Heart left ventricle (tissue), 16 donors: Measurements from ENCODE around the gene CDC34. TPM values are rescaled to one million over a fixed set of nuclear protein-coding genes. Genes with fewer than 3 reads are reported as not detected.

Experiments used
- ATAC-seq, 4 donors: fragments of 200-7000 bp; cut with Tn5 transposase; one replicate each; pipeline ENCODE4 v1.9.1; 2020 to 2022; ENCODE audit warnings: moderate library complexity in 4 of 4, mild to moderate bottlenecking in 3 of 4, moderate number of reproducible peaks in 1 of 4
- DNase-seq, 5 donors: peaks; one replicate each; pipeline ENCODE4 v3.0.0-alpha.2; 2020
- H3K27ac ChIP-seq, 12 donors: fragments of 200-600 bp; sonication (generic) in 4 of 12; one replicate each; pipeline versions ENCODE4 v1.5.0 to v1.8.0; 2016 to 2022; ENCODE audit warnings: mild to moderate bottlenecking in 2 of 12
- H3K27me3 ChIP-seq, 9 donors: fragments of 200-600 bp; sonication (generic) in 2 of 9; one replicate each; pipeline versions ENCODE4 v1.5.1 to v1.8.0; 2016 to 2022; ENCODE audit warnings: mild to moderate bottlenecking in 3 of 9
- H3K36me3 ChIP-seq, 9 donors: fragments of 200-600 bp; sonication (generic) in 2 of 9; one replicate each; pipeline versions ENCODE4 v1.5.0 to v1.8.0; 2018 to 2022; ENCODE audit warnings: mild to moderate bottlenecking in 2 of 9
- H3K4me1 ChIP-seq, 12 donors: fragments of 200-600 bp; sonication (generic) in 4 of 12; one replicate each; pipeline versions ENCODE4 v1.5.0 to v1.8.0; 2016 to 2022; ENCODE audit warnings: mild to moderate bottlenecking in 3 of 12
- H3K4me3 ChIP-seq, 12 donors: fragments of 200-600 bp; sonication (generic) in 4 of 12; one replicate each; pipeline versions ENCODE4 v1.5.0 to v1.8.0; 2017 to 2022; ENCODE audit warnings: mild to moderate bottlenecking in 9 of 12, moderate library complexity in 4 of 12
- H3K9me3 ChIP-seq, 12 donors: fragments of 200-600 bp; sonication (generic) in 4 of 12; one replicate each; pipeline versions ENCODE4 v1.5.0 to v1.8.0; 2016 to 2022; ENCODE audit warnings: mild to moderate bottlenecking in 1 of 12
- POLR2A ChIP-seq, 2 donors: fragments of 450-650 bp; IDR thresholded peaks; one replicate each; pipeline ENCODE4 v1.6.1; 2017; ENCODE audit warnings: antibody characterized with exemption in 2 of 2, mild to moderate bottlenecking in 2 of 2, moderate library complexity in 2 of 2
- WGBS, 4 donors: extraction: QIAGEN DNeasy Blood & Tissue Kit in 2 of 4; methylation state at CpG; one replicate each; pipeline versions ENCODE4 v1.1.5 to v1.1.7; 2013 to 2018; 5-methylcytosine and 5-hydroxymethylcytosine counted together
- intact Hi-C, 10 donors: fragments of 100-400 bp; cut with DNase I; formaldehyde crosslinking; loops; one replicate each; pipeline versions ENCODE4 v1.11.1 to v1.14.2; 2022
- polyA plus RNA-seq, 2 donors: library from polyadenylated mRNA; stranded (reverse); fragments of 200-250 nt; gene quantifications; one replicate each; pipeline ENCODE4 v1.2.3, GENCODE V29; 2013
- total RNA-seq, 9 donors: library from RNA; depleted of rRNA in 2 of 9; stranded (reverse); fragments of >200 nt in 2 of 9; fragmentation: NEBNext Ultra II Directional in 3 of 9; extraction: Animal tissue kit (Norgen Biotek cat#: 25700) in 3 of 9; gene quantifications; one replicate each; pipeline versions ENCODE4 v1.1.0 to v1.2.4, GENCODE V29; 2016 to 2023
- TF ChIP-seq, protein P1 (sequence below), 12 donors: fragments of 200-600 bp; sonication (generic) in 4 of 12; IDR thresholded peaks; one replicate each; pipeline versions ENCODE4 v1.5.0 to v1.8.0; 2018 to 2022; ENCODE audit warnings: antibody characterized with exemption in 12 of 12, mild to moderate bottlenecking in 5 of 12
- donor health status: ischemic (EF 13 %, LVEDD 7.1; RV severe dilation, severe dysfunction).
- donor health status: healthy with polysubstance abuse.
- donor health status: DM: no; HTN: yes; CAD: no.
- donor health status: DM: no; HTN: no; CAD: no.
- donor health status: ischemic (EF 25% LVEDD 6.9; RV normal size, moderate dysfunction).
- donor health status: ischemic (EF 25% LVEDD 5.7; RV mildly dilated, moderate dysfunction).
- donor health status: healthy.
- donor health status: DM: yes; HTN: yes; CAD: no.
- donor health status: ischemic (EF 35%, LVEDD 5.7; RV mildly dilated, moderate dysfunction).
- donor health status: nonischemic (EF 11% LVEDD 7.7; RV severe dilation, severe dysfunction).
- donor health status: DM: yes; HTN: yes; CAD: no.
- donor health status: PGD.
- donor health status: ischemic (EF 29% LVEDD 5.4; RV normal size, mild dysfunction).
- donor health status: nonischemic (EF 23%, LVEDD 6.1; RV moderate dilation, normal function).

CDC34 gene
- total and polyA plus RNA-seq, 11 donors: 61.9 to 200 (median 99.9) TPM

GRCh38 chr19:493391-494170 is 38.0 kb upstream of the CDC34 start:
- peak in 2 of 5 donors; percentile 28 to 60 for DNase-seq
- H3K4me1 ChIP-seq: peaks cover 0 to 30% (median 11%) of the 10 kb centered on the region in 12 donors
- TF ChIP-seq, protein P1, sequence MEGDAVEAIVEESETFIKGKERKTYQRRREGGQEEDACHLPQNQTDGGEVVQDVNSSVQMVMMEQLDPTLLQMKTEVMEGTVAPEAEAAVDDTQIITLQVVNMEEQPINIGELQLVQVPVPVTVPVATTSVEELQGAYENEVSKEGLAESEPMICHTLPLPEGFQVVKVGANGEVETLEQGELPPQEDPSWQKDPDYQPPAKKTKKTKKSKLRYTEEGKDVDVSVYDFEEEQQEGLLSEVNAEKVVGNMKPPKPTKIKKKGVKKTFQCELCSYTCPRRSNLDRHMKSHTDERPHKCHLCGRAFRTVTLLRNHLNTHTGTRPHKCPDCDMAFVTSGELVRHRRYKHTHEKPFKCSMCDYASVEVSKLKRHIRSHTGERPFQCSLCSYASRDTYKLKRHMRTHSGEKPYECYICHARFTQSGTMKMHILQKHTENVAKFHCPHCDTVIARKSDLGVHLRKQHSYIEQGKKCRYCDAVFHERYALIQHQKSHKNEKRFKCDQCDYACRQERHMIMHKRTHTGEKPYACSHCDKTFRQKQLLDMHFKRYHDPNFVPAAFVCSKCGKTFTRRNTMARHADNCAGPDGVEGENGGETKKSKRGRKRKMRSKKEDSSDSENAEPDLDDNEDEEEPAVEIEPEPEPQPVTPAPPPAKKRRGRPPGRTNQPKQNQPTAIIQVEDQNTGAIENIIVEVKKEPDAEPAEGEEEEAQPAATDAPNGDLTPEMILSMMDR (IDR thresholded peaks at IDR 0.05): no peak
- TF ChIP-seq POLR2A (IDR thresholded peaks at IDR 0.05): no peak
- intact Hi-C loops: no loop called here
- H3K9me3 ChIP-seq: no peaks in the 10 kb centered on the region
- H3K36me3 ChIP-seq: no peaks in the 10 kb centered on the region
- 60 to 67% (median 62%) methylated on average over 21 to 23 of the region's 23 CpGs for WGBS, 4 donors
- peaks cover 11 to 29% (median 19%) of the 10 kb centered on the region in 9 donors for H3K27me3 ChIP-seq
- no peak overlapping the region for H3K27ac ChIP-seq
- H3K4me3 ChIP-seq: no peak overlapping the region
- no peak for ATAC-seq

DNA sequence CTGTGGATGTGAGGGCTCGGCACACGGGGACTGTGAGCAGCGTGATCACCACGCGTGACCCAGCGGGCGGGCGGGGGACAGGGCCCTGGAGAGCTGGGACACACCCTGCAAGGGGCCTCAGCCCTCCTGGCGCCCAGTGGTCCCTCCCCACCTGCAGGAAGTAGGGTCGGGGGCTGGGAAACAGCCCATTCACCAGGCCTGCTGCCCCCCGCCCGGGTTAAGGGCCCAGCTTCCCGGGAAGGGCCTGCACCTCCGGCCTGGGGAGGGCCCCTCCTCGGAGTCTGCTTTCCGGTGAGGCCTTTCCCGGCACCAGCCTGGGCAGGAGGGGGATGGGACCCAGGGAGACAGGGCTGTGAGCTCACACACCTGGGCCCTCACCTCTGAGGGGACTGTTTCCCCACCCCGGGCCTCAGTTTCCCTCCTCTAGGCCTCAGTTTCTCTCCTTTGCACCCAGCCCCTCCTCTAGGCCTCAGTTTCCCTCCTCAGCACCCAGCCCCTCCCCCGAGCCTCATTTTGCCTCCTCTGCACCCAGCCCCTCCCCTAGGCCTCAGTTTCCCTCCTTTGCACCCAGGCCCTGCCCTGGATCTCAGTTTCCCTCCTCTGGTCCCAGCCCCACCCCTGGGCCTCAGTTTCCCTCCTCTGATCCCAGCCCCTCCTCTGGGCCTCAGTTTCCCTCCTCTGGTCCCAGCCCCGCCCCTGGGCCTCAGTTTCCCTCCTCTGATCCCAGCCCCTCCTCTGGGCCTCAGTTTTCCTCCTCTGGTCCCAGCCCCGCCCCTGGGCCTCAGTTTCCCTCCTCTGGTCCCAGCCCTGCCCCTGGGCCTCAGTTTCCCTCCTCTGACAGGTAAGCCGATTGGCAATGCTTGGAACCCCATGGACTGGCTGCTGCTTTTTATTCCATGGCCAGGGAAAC is 37.1 kb upstream of the CDC34 start:
- TF ChIP-seq, protein P1 (IDR thresholded peaks at IDR 0.05): no peak
- no peak for TF ChIP-seq POLR2A (IDR thresholded peaks at IDR 0.05)
- H3K36me3 ChIP-seq: no peaks in the 10 kb centered on the region
- 47 to 51% (median 50%) methylated on average over 18 to 22 of the region's 22 CpGs for WGBS, 4 donors
- H3K27ac ChIP-seq: no peak overlapping the region
- DNase-seq: peak in 2 of 5 donors; percentile 29 to 49
- H3K27me3 ChIP-seq: peaks cover 20 to 36% (median 26%) of the 10 kb centered on the region in 9 donors
- no peak overlapping the region for H3K4me3 ChIP-seq
- peaks cover 0 to 30% (median 11%) of the 10 kb centered on the region in 12 donors for H3K4me1 ChIP-seq
- H3K9me3 ChIP-seq: no peaks in the 10 kb centered on the region
- peak in 2 of 4 donors; percentile 2 to 18 for ATAC-seq
- intact Hi-C loops: no loop called here

DNA sequence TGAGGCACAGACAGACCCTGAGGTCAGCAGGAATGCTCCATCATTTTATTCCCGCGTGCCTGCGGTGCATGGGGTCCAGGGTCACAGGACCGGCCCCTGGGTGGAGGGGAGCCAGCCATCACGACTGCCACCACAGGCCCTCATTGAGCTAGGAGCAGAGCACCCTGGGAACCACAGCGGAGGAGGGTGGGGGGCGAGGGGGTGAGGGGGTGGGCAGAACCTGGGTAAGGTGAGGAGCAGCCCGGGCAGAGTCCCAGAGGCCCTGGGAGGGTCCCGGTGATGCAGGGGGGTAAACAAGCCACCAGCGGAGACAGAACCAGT is 36.5 kb upstream of the CDC34 start:
- H3K27me3 ChIP-seq: peaks cover 20 to 39% (median 33%) of the 10 kb centered on the region in 9 donors
- H3K4me1 ChIP-seq: peaks cover 0 to 23% (median 8%) of the 10 kb centered on the region in 12 donors
- H3K36me3 ChIP-seq: no peaks in the 10 kb centered on the region
- H3K4me3 ChIP-seq: no peak overlapping the region
- ATAC-seq (no peak), DNase-seq (no peak)
- TF ChIP-seq, protein P1 (IDR thresholded peaks at IDR 0.05): no peak
- TF ChIP-seq POLR2A (IDR thresholded peaks at IDR 0.05): no peak
- 55 to 66% (median 63%) methylated on average over 10 of the region's 10 CpGs for WGBS, 4 donors
- no peaks in the 10 kb centered on the region for H3K9me3 ChIP-seq
- H3K27ac ChIP-seq: no peak overlapping the region
- intact Hi-C loops: no loop called here
